WTC11 (cell line): ENCODE results near the gene CCND1. TPM values are rescaled to one million over a fixed set of nuclear protein-coding genes. Genes with fewer than 3 reads are reported as not detected.
"Not testable (repeated sequence)": the region's sequence is repeated elsewhere in the genome, so short reads cannot be mapped to it uniquely, and the experiment has no call there.

ENCODE experiments used
- ATAC-seq: fragments of 200-7000 bp; cut with Tn5 transposase; 2 replicates; pipeline ENCODE4 v1.10.0; 2021; ENCODE audit warnings: mild to moderate bottlenecking, moderate library complexity
- CTCF ChIA-PET: fragments of 300-600 bp; sonication (Branson Sonifier 250); formaldehyde crosslinking; loops from one replicate; lab custom pipeline; 2021; ENCODE audit warnings: antibody characterized with exemption; lab: Charles Lee
- POLR2A ChIA-PET: fragments of 350-600 bp; sonication (Branson Sonifier 250); formaldehyde crosslinking; loops from one replicate; lab custom pipeline; 2021; ENCODE audit warnings: antibody characterized with exemption; lab: Charles Lee
- DNase-seq: peaks from one replicate; pipeline ENCODE4 v3.0.0; 2021; ENCODE audit warnings: low spot score
- H3K27ac Mint-ChIP-seq: 2 replicates; pipeline ENCODE4 v1.8.0; 2021; ENCODE audit warnings: mixed read lengths
- H3K27me3 Mint-ChIP-seq: 2 replicates; pipeline ENCODE4 v1.8.0; 2021; ENCODE audit warnings: low read depth, mild to moderate bottlenecking, moderate library complexity, mixed read lengths
- H3K36me3 Mint-ChIP-seq: 2 replicates; pipeline ENCODE4 v1.8.0; 2021; ENCODE audit warnings: mixed read lengths
- H3K4me1 Mint-ChIP-seq: 2 replicates; pipeline ENCODE4 v1.8.0; 2022; ENCODE audit warnings: mixed read lengths
- H3K4me3 Mint-ChIP-seq: 2 replicates; pipeline ENCODE4 v1.8.0; 2021; ENCODE audit warnings: mild to moderate bottlenecking, moderate library complexity, mixed read lengths
- H3K9me3 Mint-ChIP-seq: 2 replicates; pipeline ENCODE4 v1.8.0; 2021; ENCODE audit warnings: mixed read lengths
- ELF4 ChIP-seq: sonication (generic); formaldehyde crosslinking; IDR thresholded peaks from 2 replicates; pipeline ENCODE4 v1.8.1; 2022; ENCODE audit warnings: low read depth, mild to moderate bottlenecking, moderate library complexity, missing genetic modification reagents
- FOXJ3 ChIP-seq: sonication (generic); formaldehyde crosslinking; IDR thresholded peaks from 2 replicates; pipeline ENCODE4 v1.9.0; 2021; ENCODE audit warnings: missing genetic modification reagents, mild to moderate bottlenecking, borderline replicate concordance
- GABPB1 ChIP-seq: sonication (generic); formaldehyde crosslinking; IDR thresholded peaks from 2 replicates; pipeline ENCODE4 v1.8.1; 2023; ENCODE audit warnings: mild to moderate bottlenecking, missing genetic modification reagents
- PRRX2 ChIP-seq: fragments of 250-450 bp; sonication (Bioruptor Pico); IDR thresholded peaks from 2 replicates; pipeline ENCODE4 v1.8.0; 2021; ENCODE audit warnings: mild to moderate bottlenecking
- RELA ChIP-seq: sonication (generic); formaldehyde crosslinking; IDR thresholded peaks from 2 replicates; pipeline ENCODE4 v1.8.1; 2022; ENCODE audit warnings: missing genetic modification reagents, mild to moderate bottlenecking, borderline replicate concordance
- ZNF396 ChIP-seq: fragments of 250-450 bp; sonication (Bioruptor Pico); IDR thresholded peaks from 2 replicates; pipeline ENCODE4 v1.8.0; 2021; ENCODE audit warnings: mild to moderate bottlenecking, moderate library complexity, borderline replicate concordance
- ZNF423 ChIP-seq: fragments of 250-450 bp; sonication (Bioruptor Pico); IDR thresholded peaks from 2 replicates; pipeline ENCODE4 v2.1.2; 2022; ENCODE audit warnings: mild to moderate bottlenecking, moderate library complexity
- total RNA-seq: library from RNA; stranded (reverse); gene quantifications from 3 replicates; pipeline ENCODE4 v1.2.3, GENCODE V29; 2021
- TF ChIP-seq, protein P1 (sequence below): fragments of 250-450 bp; sonication (Bioruptor Pico); conservative IDR thresholded peaks from 2 replicates; pipeline ENCODE4 v1.9.0; 2021; ENCODE audit warnings: mild to moderate bottlenecking
- TF ChIP-seq, protein P2 (sequence below): fragments of 200-600 bp; IDR thresholded peaks from 2 replicates; pipeline ENCODE4 v1.8.0; 2022; ENCODE audit warnings: antibody characterized with exemption
- TF ChIP-seq, protein P3 (sequence below): sonication (generic); formaldehyde crosslinking; IDR thresholded peaks from 2 replicates; pipeline ENCODE4 v1.8.1; 2022; ENCODE audit warnings: low read depth, mild to moderate bottlenecking, moderate library complexity, missing genetic modification reagents, borderline replicate concordance
- TF ChIP-seq, protein P4 (sequence below): sonication (generic); formaldehyde crosslinking; conservative IDR thresholded peaks from 2 replicates; pipeline ENCODE4 v1.8.1; 2022; ENCODE audit warnings: mild to moderate bottlenecking, missing genetic modification reagents
- TF ChIP-seq, protein P5 (sequence below): sonication (generic); formaldehyde crosslinking; conservative IDR thresholded peaks from 2 replicates; pipeline ENCODE4 v1.8.1; 2023; ENCODE audit warnings: mild to moderate bottlenecking, low read depth, missing genetic modification reagents, moderate library complexity
- TF ChIP-seq, protein P6 (sequence below): sonication (generic); formaldehyde crosslinking; IDR thresholded peaks from 2 replicates; pipeline ENCODE4 v1.8.0; 2022; ENCODE audit warnings: mild to moderate bottlenecking, missing genetic modification reagents
- TF ChIP-seq, protein P7 (sequence below): fragments of 250-450 bp; sonication (Bioruptor Pico); IDR thresholded peaks from 2 replicates; pipeline ENCODE4 v1.8.0; 2021; ENCODE audit warnings: mild to moderate bottlenecking
- TF ChIP-seq, protein P8 (sequence below): sonication (generic); formaldehyde crosslinking; IDR thresholded peaks from 2 replicates; pipeline ENCODE4 v1.8.1; 2023; ENCODE audit warnings: mild to moderate bottlenecking, moderate library complexity, missing genetic modification reagents

Gene CCND1
- total RNA-seq, 1 experiment from 2014 or later, result 212 TPM

DNA sequence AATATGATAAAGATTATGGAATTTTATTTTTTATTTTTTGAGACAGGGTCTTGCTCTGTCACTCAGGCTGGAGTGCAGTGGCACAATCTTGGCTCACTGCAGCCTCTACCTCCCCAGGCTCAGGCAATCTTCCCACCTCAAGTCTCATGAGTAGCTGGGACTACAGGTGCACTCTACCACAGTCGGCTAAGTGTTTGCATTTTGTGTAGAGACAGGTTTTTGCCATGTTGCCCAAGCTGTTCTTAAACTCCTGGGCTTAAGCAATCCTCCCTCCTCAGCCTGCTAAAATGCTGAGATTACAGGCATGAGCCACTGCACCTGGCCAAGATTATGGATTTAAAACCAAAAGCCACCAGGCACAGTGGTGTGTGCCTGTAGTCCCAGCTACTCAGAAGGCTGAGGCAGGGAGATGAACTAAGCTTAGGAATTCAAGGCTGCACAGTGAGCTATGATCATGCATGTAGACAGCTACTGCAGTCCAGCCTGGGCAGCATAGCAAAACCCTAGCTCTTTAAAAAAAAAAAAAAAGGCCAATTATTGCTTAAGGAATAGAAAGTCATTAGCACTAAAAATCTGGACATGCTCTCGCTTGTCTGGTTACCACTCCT is 20.2 kb upstream of the CCND1 start (continued):
- TF ChIP-seq PRRX2 (CRISPR knock-in tag) (no peak), GABPB1 (CRISPR knock-in tag) (no peak), RELA (CRISPR knock-in tag) (no peak), ELF4 (CRISPR knock-in tag) (no peak)
- TF ChIP-seq, protein P1, sequence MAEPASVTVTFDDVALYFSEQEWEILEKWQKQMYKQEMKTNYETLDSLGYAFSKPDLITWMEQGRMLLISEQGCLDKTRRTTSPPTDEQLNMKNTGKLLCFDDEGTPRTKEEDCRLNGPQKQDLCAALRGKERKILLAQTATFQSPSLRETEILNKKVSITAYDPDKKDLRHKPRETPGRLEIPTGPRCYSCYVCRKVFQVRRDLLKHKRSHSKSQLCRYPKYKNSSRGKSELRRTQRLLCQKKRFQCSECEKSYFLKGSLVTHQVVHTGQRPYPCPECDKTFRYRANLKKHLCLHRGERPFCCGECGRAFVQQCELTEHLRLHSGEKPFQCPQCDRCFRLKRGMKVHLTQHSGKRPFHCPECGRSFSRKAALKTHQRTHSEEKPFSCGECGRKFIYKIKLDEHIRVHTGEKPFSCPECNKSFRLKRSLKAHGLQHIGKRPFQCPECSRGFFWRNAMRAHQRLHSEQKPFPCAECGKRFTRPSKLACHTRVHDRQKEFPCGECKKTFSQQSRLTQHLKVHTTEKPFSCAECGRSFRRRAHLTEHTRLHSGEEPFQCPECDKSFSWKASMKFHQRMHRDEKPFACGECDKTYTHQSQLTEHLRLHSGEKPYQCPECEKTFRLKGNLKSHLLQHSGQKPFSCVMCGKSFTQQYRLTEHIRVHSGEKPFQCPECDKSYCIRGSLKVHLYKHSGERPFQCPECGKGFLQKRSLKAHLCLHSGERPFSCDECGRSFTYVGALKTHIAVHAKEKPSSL, result no peak
- TF ChIP-seq, protein P2, sequence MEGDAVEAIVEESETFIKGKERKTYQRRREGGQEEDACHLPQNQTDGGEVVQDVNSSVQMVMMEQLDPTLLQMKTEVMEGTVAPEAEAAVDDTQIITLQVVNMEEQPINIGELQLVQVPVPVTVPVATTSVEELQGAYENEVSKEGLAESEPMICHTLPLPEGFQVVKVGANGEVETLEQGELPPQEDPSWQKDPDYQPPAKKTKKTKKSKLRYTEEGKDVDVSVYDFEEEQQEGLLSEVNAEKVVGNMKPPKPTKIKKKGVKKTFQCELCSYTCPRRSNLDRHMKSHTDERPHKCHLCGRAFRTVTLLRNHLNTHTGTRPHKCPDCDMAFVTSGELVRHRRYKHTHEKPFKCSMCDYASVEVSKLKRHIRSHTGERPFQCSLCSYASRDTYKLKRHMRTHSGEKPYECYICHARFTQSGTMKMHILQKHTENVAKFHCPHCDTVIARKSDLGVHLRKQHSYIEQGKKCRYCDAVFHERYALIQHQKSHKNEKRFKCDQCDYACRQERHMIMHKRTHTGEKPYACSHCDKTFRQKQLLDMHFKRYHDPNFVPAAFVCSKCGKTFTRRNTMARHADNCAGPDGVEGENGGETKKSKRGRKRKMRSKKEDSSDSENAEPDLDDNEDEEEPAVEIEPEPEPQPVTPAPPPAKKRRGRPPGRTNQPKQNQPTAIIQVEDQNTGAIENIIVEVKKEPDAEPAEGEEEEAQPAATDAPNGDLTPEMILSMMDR, result no peak
- TF ChIP-seq, protein P3, sequence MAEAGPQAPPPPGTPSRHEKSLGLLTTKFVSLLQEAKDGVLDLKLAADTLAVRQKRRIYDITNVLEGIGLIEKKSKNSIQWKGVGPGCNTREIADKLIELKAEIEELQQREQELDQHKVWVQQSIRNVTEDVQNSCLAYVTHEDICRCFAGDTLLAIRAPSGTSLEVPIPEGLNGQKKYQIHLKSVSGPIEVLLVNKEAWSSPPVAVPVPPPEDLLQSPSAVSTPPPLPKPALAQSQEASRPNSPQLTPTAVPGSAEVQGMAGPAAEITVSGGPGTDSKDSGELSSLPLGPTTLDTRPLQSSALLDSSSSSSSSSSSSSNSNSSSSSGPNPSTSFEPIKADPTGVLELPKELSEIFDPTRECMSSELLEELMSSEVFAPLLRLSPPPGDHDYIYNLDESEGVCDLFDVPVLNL (CRISPR knock-in tag), result no peak
- TF ChIP-seq, protein P4, sequence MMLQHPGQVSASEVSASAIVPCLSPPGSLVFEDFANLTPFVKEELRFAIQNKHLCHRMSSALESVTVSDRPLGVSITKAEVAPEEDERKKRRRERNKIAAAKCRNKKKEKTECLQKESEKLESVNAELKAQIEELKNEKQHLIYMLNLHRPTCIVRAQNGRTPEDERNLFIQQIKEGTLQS, result no peak

DNA sequence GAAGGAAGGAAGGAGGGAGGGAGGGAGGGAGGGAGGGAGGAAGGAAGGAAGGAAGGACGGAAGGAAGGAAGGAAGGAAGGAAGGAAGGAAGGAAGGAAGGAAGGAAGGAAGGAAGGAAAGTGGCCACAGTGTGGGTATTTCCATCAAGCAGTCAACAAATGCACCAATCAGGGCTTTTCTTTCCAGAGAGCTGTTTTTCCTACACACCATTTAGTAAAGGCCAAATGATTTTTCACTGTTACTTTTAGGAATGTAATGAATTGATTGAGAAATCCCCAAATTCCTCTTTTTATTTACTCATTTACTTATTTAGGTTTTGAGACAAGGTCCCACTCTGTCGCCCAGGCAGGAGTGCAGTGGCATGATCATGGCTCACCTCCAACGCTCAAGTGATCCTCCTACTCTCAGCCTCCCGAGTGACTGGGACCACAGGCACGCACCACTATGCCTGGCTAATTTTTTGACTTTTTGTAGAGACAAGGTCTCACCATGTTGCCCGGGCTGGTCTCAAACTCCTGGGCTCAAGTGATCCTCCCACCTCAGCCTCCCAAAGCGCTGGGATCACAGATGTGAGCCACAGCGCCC is 18.8 kb upstream of the CCND1 start:
- H3K9me3 Mint-ChIP-seq, H3K27ac Mint-ChIP-seq, ATAC-seq, H3K36me3 Mint-ChIP-seq, H3K27me3 Mint-ChIP-seq, H3K4me3 Mint-ChIP-seq, POLR2A ChIA-PET, DNase-seq, H3K4me1 Mint-ChIP-seq: not testable (repeated sequence)
- CTCF ChIA-PET, result interaction anchor here (1.9 kb wide), 1 partner anchor 21 kb away, joined by 6 read pairs; no protein-coding TSS in a partner anchor

DNA sequence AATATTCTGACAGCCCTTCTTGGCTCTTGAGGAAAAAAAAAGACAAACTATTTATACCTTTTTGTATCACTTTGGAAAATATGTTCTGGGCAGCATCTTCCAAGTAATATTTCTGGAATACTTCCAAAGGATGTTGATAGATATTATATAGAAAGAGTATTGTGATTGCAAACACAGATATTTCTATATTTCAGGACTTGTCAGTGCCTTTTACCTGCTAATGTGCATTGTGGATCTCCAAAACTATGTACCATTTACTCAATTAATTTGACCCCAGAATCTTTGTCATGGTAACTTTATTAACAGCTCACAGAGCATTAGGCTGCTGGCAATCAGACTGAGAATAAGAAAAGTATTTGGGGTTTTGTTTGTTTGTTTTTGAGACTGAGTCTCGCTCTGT is 16.7 kb upstream of the CCND1 start:
- H3K27ac Mint-ChIP-seq, result no peak overlapping the region
- CTCF ChIA-PET, result no interaction called here
- H3K9me3 Mint-ChIP-seq, result peaks cover 13% of the 10 kb centered on the region
- no peak for TF ChIP-seq ELF4 (CRISPR knock-in tag)
- TF ChIP-seq, protein P5, sequence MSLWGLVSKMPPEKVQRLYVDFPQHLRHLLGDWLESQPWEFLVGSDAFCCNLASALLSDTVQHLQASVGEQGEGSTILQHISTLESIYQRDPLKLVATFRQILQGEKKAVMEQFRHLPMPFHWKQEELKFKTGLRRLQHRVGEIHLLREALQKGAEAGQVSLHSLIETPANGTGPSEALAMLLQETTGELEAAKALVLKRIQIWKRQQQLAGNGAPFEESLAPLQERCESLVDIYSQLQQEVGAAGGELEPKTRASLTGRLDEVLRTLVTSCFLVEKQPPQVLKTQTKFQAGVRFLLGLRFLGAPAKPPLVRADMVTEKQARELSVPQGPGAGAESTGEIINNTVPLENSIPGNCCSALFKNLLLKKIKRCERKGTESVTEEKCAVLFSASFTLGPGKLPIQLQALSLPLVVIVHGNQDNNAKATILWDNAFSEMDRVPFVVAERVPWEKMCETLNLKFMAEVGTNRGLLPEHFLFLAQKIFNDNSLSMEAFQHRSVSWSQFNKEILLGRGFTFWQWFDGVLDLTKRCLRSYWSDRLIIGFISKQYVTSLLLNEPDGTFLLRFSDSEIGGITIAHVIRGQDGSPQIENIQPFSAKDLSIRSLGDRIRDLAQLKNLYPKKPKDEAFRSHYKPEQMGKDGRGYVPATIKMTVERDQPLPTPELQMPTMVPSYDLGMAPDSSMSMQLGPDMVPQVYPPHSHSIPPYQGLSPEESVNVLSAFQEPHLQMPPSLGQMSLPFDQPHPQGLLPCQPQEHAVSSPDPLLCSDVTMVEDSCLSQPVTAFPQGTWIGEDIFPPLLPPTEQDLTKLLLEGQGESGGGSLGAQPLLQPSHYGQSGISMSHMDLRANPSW (CRISPR knock-in tag), result no peak
- no peak for TF ChIP-seq ZNF423 (CRISPR knock-in tag)
- TF ChIP-seq, protein P6, sequence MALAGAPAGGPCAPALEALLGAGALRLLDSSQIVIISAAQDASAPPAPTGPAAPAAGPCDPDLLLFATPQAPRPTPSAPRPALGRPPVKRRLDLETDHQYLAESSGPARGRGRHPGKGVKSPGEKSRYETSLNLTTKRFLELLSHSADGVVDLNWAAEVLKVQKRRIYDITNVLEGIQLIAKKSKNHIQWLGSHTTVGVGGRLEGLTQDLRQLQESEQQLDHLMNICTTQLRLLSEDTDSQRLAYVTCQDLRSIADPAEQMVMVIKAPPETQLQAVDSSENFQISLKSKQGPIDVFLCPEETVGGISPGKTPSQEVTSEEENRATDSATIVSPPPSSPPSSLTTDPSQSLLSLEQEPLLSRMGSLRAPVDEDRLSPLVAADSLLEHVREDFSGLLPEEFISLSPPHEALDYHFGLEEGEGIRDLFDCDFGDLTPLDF (CRISPR knock-in tag), result no peak
- TF ChIP-seq, protein P7, sequence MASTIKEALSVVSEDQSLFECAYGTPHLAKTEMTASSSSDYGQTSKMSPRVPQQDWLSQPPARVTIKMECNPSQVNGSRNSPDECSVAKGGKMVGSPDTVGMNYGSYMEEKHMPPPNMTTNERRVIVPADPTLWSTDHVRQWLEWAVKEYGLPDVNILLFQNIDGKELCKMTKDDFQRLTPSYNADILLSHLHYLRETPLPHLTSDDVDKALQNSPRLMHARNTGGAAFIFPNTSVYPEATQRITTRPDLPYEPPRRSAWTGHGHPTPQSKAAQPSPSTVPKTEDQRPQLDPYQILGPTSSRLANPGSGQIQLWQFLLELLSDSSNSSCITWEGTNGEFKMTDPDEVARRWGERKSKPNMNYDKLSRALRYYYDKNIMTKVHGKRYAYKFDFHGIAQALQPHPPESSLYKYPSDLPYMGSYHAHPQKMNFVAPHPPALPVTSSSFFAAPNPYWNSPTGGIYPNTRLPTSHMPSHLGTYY (CRISPR knock-in tag), result no peak
- no peak for TF ChIP-seq ZNF396
- no peak for TF ChIP-seq PRRX2 (CRISPR knock-in tag)
- TF ChIP-seq, protein P8, sequence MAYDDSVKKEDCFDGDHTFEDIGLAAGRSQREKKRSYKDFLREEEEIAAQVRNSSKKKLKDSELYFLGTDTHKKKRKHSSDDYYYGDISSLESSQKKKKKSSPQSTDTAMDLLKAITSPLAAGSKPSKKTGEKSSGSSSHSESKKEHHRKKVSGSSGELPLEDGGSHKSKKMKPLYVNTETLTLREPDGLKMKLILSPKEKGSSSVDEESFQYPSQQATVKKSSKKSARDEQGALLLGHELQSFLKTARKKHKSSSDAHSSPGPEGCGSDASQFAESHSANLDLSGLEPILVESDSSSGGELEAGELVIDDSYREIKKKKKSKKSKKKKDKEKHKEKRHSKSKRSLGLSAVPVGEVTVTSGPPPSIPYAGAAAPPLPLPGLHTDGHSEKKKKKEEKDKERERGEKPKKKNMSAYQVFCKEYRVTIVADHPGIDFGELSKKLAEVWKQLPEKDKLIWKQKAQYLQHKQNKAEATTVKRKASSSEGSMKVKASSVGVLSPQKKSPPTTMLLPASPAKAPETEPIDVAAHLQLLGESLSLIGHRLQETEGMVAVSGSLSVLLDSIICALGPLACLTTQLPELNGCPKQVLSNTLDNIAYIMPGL (CRISPR knock-in tag), result no peak
- no peak for TF ChIP-seq FOXJ3 (CRISPR knock-in tag)
- H3K36me3 Mint-ChIP-seq, result peaks cover 8% of the 10 kb centered on the region
- H3K4me3 Mint-ChIP-seq, result no peak overlapping the region
- ATAC-seq (no peak), DNase-seq (no peak)
- POLR2A ChIA-PET, result no interaction called here
- peaks cover 4% of the 10 kb centered on the region for H3K27me3 Mint-ChIP-seq
- no peaks in the 10 kb centered on the region for H3K4me1 Mint-ChIP-seq
